GM18520 (cell line): ENCODE data around the gene CLMP.
"Not testable (repeated sequence)": the region's sequence is repeated elsewhere in the genome, so short reads cannot be mapped to it uniquely, and the experiment has no call there.

Experiments
- ATAC-seq: cut with Tn5 transposase; IDR thresholded peaks from one replicate; pipeline ENCODE4 v1.9.1; 2021; ENCODE audit not compliant: unreplicated experiment

CLMP gene

GRCh38 chr11:123137431-123138224, 57.4 kb downstream of the CLMP start:
- ATAC-seq = no peak

- no peak for ATAC-seq
Measured at GRCh38 chr11:123135863-123136446, 59.1 kb downstream of the CLMP start.

GRCh38 chr11:123132881-123133280, 62.2 kb downstream of the CLMP start:
- ATAC-seq = no peak

GRCh38 chr11:123132034-123132766, 62.8 kb downstream of the CLMP start:
- not testable (repeated sequence) for ATAC-seq

- no peak for ATAC-seq
Measured at GRCh38 chr11:123129920-123130319, 65.1 kb downstream of the CLMP start.

GRCh38 chr11:123125169-123125568, 69.9 kb downstream of the CLMP start:
- no peak for ATAC-seq

- ATAC-seq = no peak
Measured at GRCh38 chr11:123122852-123123251, 72.2 kb downstream of the CLMP start.

- no peak for ATAC-seq
Measured at GRCh38 chr11:123122341-123122740, 72.7 kb downstream of the CLMP start.

- ATAC-seq = no peak
Measured at GRCh38 chr11:123116486-123116885, 78.6 kb downstream of the CLMP start.

- no peak for ATAC-seq
Measured at GRCh38 chr11:123111465-123111864, 83.6 kb downstream of the CLMP start.

GRCh38 chr11:123110397-123110796, 84.7 kb downstream of the CLMP start:
- no peak for ATAC-seq

- ATAC-seq = no peak
Measured at GRCh38 chr11:123107945-123108495, 87.0 kb downstream of the CLMP start.

- no peak for ATAC-seq
Measured at GRCh38 chr11:123104697-123105096, 90.4 kb downstream of the CLMP start.

GRCh38 chr11:123103326-123103980, 91.6 kb downstream of the CLMP start:
- no peak for ATAC-seq

- no peak for ATAC-seq
Measured at GRCh38 chr11:123100379-123101085, 94.5 kb downstream of the CLMP start.

GRCh38 chr11:123098990-123099389, 96.1 kb downstream of the CLMP start:
- no peak for ATAC-seq

- no peak for ATAC-seq
Measured at GRCh38 chr11:123093739-123094138, 101.3 kb downstream of the CLMP start.

GRCh38 chr11:123091506-123091905, 103.5 kb downstream of the CLMP start:
- no peak for ATAC-seq

- ATAC-seq = not testable (repeated sequence)
Measured at GRCh38 chr11:123090168-123090567, 104.9 kb downstream of the CLMP start.

GRCh38 chr11:123088896-123089295, 106.2 kb downstream of the CLMP start:
- not testable (repeated sequence) for ATAC-seq
